ENCODE results near the gene SNRNP48.

Gene SNRNP48

DNA sequence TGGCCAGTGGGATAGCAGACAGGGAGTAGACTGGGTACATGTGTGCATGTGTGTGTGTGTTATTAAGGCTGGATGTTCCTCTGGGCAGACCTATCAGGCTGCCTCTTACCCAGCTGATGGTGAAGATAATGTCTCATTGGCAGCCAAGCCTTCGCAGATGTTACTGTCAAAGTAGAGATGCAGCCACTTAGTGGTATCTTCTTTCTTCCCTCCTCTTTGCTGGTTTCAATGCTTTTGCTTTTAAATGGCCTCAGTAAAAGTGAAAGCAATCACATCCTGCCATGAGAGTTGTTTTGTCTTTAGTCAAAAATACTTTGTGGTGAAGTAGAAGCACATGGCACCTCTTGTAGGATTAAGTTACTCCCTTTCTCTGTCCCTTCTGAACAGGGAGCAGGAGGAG is 57.5 kb downstream of the SNRNP48 start:
- FAIRE-seq, result no peak

DNA sequence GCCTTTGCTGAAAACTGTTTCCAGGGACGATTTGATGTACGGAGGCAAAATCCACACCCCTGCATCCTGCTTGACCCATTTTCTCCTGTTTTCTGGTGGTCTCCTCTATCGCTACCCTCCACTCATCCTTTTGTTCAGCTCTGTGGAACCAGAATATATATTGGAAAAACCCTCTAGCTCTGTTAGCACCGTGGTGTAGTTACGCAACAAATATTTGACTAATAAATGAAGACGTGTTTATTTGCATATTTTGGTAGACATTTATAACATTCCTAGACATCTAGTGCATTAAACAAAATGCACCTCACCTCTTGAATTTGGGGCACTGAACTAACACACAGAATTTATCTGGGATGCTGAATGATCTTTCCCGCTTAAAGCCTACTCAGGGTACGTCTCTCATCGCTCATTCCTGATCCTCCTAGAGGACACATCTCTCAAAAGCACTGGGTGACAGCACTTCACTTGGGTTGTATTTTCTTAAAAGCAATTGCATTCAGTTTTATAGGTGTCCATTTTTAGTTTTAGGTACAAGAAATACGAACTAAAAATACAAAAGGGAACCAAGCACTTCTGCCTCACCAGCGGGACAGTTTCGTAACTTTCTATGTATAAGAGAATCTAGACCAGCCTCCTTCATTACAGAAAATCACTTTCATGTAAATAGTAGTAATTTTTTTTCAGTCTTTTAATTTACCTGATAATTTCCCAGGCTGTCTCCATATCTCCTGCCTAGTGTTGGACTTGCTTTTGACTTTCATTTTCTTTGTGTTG is 59.2 kb downstream of the SNRNP48 start:
- FAIRE-seq, result no peak

DNA sequence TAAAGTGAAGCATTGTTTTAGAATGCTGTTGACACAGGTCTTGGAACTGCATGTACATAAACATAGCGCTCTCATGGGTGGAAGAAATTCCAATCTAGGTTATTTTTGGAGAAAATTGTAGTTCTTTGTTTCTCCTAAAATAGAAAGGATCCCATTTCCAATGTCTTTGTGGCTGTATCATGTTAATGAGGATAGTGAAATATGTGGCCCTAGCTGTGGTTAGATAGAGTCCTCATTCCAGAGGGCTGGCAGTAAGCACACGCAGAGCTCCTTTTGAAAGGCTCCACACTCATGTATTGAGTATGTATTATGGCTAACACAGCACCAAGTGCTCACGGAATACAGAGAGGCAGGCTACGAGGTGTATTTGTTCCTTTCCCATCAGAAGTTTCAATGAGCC is 60.9 kb downstream of the SNRNP48 start:
- no peak for FAIRE-seq

DNA sequence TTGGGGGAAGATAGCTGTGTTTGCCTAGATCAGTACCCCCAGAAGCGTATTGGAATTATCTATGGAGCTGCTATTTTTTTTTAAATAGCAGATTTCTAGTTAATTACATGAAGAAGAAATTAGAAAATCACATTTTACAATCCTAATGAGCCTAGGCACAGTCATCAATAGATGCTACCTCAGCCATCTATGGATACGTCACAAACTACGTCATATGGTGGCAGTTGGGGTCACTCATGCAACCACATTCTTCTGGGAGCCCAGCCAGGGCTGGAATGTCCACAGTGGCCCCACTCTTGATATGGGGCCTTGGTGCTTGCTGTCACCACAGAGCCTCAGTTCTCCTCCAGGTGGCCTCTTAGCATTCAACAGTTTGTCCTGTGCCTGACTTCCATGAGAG is 63.0 kb downstream of the SNRNP48 start:
- FAIRE-seq, result no peak

DNA sequence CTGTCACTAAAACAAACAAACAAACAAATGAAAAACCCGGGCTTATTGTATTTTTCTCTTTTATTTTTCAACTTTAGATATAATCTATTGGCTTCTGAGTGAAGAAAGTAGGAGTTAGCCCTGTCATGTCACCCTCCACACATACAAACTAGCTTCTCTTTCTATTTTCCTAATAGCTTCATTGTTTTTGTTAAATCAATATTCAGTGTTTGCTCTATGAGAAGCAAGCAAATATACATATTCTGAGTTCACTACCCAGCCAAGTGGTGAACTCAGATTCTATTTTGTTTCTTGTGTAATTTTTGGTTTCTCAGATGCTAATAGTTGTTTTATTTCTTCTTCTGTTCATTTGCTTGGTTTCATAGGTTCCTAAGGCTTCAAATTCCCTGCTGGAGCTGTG is 66.4 kb downstream of the SNRNP48 start:
- FAIRE-seq, result no peak

DNA sequence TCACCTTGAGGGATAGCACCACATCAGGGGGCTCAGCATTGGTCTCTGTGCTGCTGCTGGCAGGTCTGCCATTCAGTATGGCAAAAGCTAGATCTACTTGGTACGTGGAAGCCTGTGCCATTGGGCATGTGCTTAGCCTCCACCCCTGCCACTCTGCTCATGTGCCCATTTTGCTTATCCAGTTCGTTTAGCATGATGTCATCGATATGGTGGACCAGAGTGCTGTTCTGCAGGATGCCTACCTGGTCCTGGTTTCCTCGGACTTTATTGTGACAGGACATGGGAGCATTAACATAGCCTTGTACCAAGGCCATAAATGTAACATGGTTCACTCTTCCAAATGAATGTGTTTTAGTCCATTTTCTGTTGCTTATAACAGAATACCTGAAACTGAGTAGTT is 68.5 kb downstream of the SNRNP48 start:
- FAIRE-seq, result no peak

DNA sequence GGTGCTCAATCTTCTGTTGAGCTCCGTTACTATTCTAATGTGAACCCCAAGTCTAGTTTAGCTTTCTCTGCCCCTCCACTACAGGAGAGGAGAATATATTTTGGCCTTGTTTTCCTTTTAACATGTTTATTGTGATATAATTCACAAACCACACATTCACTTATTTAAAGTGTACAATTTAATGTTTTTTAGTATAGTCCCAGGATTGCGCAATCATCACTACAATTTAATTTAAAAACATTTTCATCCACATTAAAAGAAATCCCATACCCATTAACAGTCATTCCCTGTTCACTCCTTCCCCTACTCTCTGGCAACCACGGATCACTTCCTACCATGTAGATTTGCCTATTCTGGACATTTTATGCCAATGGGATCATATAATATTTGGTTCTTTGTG is 71.4 kb downstream of the SNRNP48 start:
- no peak for FAIRE-seq
